Panc1 (cell line): ENCODE data around the gene ELK3. TPM values are rescaled to one million over a fixed set of nuclear protein-coding genes. Genes with fewer than 3 reads are reported as not detected.

ENCODE experiments used
- ATAC-seq: fragments of 200-7000 bp; cut with Tn5 transposase; 2 replicates; pipeline ENCODE4 v1.9.1; 2020; ENCODE audit warnings: mild to moderate bottlenecking, moderate library complexity
- BruUV-seq: library from RNA; stranded (reverse); fragments of 400-500 nt; replicated peaks from 2 replicates; lab custom pipeline; 2021; lab: Mats Ljungman, UMichigan
- CTCF ChIA-PET: fragments of 300-600 bp; sonication (Branson Sonifier 250); formaldehyde crosslinking; loops from one replicate; lab custom pipeline; 2022; ENCODE audit warnings: antibody characterized with exemption; lab: Charles Lee
- POLR2A ChIA-PET: fragments of 300-600 bp; sonication (Branson Sonifier 250); formaldehyde crosslinking; loops from one replicate; lab custom pipeline; 2022; ENCODE audit warnings: antibody characterized with exemption; lab: Charles Lee
- DNase-seq: peaks from one replicate; pipeline ENCODE4 v3.0.0-alpha.2; 2010; ENCODE audit warnings: low read depth, low spot score
- H3K27ac ChIP-seq: 2 replicates; pipeline ENCODE4 v1.5.1; 2011; ENCODE audit warnings: mild to moderate bottlenecking, low read length, inconsistent platforms
- H3K27me3 ChIP-seq: fragments of 200-500 bp; sonication (Bioruptor generic); 2 replicates; pipeline ENCODE4 v1.6.0; 2014; ENCODE audit warnings: low read length, inconsistent platforms; ENCODE audit not compliant: control insufficient read depth, insufficient read depth
- H3K36me3 ChIP-seq: fragments of 200-500 bp; sonication (Bioruptor generic); 2 replicates; pipeline ENCODE4 v1.5.1; 2014; ENCODE audit warnings: inconsistent platforms, mild to moderate bottlenecking, low read length, moderate library complexity; ENCODE audit not compliant: control insufficient read depth, insufficient read depth
- H3K4me1 ChIP-seq: 2 replicates; pipeline ENCODE4 v1.5.1; 2011; ENCODE audit warnings: inconsistent platforms, mild to moderate bottlenecking, low read length, moderate library complexity; ENCODE audit not compliant: control insufficient read depth, insufficient read depth
- H3K4me3 ChIP-seq, 2 experiments: 2 replicates each; pipeline ENCODE4 v1.5.1; 2011 to 2012; ENCODE audit warnings: low read depth in 2 of 2, low read length in 2 of 2, mild to moderate bottlenecking in 2 of 2, inconsistent platforms in 1 of 2, moderate library complexity in 1 of 2
- H3K9me3 ChIP-seq: fragments of 200-500 bp; sonication (Bioruptor generic); 2 replicates; pipeline ENCODE4 v1.5.1; 2014; ENCODE audit warnings: low read depth, mild to moderate bottlenecking, inconsistent platforms, low read length, moderate library complexity; ENCODE audit not compliant: control insufficient read depth, insufficient read depth
- POLR2AphosphoS5 ChIP-seq: IDR thresholded peaks from 2 replicates; pipeline ENCODE4 v1.6.1; 2012; ENCODE audit warnings: mild to moderate bottlenecking, low read depth, low read length, moderate library complexity
- REST ChIP-seq, 2 experiments: IDR thresholded peaks; 2 replicates each; pipeline ENCODE4 v1.6.1; 2011 to 2012; ENCODE audit warnings: low read depth in 2 of 2, control low read depth in 1 of 2, low read length in 1 of 2, mild to moderate bottlenecking in 1 of 2, moderate library complexity in 1 of 2; ENCODE audit not compliant: insufficient read depth in 1 of 2
- SIN3A ChIP-seq: IDR thresholded peaks from 2 replicates; pipeline ENCODE4 v1.6.1; 2012; ENCODE audit warnings: low read depth, mild to moderate bottlenecking, low read length, moderate library complexity, borderline replicate concordance; ENCODE audit not compliant: insufficient read depth
- TCF7L2 ChIP-seq: IDR thresholded peaks from 2 replicates; pipeline ENCODE4 v1.6.1; 2011; ENCODE audit warnings: mild to moderate bottlenecking, low read depth, low read length, inconsistent platforms
- in situ Hi-C: cut with HindIII; loops from 2 replicates; pipeline ENCODE4 v1.10.0; 2016; ENCODE audit warnings: low sequenced_read_pairs, low pct_unique_long_range_greater_than_20kb
- intact Hi-C: fragments of 100-400 bp; cut with micrococcal nuclease; formaldehyde crosslinking; loops from one replicate; pipeline ENCODE4 v1.10.0; 2022; ENCODE audit not compliant: unreplicated experiment
- total RNA-seq: library from RNA; stranded (reverse); gene quantifications from one replicate; pipeline ENCODE4 v1.2.1, GENCODE V29; 2021; ENCODE audit not compliant: unreplicated experiment
- TF ChIP-seq, protein P1 (sequence below): fragments of 450-650 bp; IDR thresholded peaks from 2 replicates; pipeline ENCODE4 v1.5.1; 2017; ENCODE audit warnings: mild to moderate bottlenecking

The ELK3 gene
- total RNA-seq, 1 experiment from 2014 or later = 25.1 TPM

- H3K27ac ChIP-seq = peak overlapping the region; percentile 81
- in situ Hi-C loops = no loop called here
- BruUV-seq = no TSS peak
- DNase-seq = no peak
- TF ChIP-seq REST (IDR thresholded peaks at IDR 0.05; ENCODE audit: insufficient read depth in 1 of 2, low read depth in 2 of 2, low read length in 1 of 2) = no peak
- no peak for TF ChIP-seq TCF7L2
- peak overlapping the region; percentile 82 to 91 for H3K4me3 ChIP-seq
- CTCF ChIA-PET = interaction anchor here (1.2 kb wide), 1 partner anchor 19 kb away, joined by 5 read pairs; no protein-coding TSS in a partner anchor
- POLR2A ChIA-PET = no interaction called here
- ATAC-seq = peak; percentile 44
- intact Hi-C loops = no loop called here
- peaks cover 32% of the 10 kb centered on the region for H3K4me1 ChIP-seq
- no peaks in the 10 kb centered on the region for H3K27me3 ChIP-seq
- H3K36me3 ChIP-seq = no peaks in the 10 kb centered on the region; the same call in 1 of the 2 replicates
- no peaks in the 10 kb centered on the region for H3K9me3 ChIP-seq
Measured at GRCh38 chr12:96195845-96196451, 1.8 kb downstream of the ELK3 start.

DNA sequence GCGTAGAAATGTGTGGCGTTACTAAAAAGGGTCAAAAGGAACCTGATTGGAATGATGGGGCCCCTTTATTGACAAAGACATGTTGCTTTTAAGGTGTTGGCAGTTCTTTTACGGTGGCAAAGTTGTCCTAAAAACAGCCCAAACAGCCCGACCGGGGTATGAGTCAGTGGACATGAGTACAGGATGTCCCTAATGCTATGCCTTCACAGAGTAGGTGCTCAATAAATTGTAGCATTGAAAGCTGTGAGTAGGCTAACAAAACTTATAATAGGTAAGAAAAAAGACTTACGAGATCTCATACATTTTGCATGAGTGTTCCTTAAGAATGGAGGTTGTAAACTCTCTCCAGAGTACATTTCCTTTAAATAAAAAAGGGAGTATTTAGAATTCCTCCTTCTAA is 2.6 kb downstream of the ELK3 start:
- TSS peak; percentile 62 for BruUV-seq
- ChIA-PET POLR2A (interaction anchor here (0.6 kb wide), 1 partner anchor 178 kb away, joined by 3 read pairs; no protein-coding TSS in a partner anchor), CTCF (no interaction called here)
- in situ Hi-C loops = no loop called here
- intact Hi-C loops = no loop called here
- Histone ChIP-seq H3K4me3 (peak overlapping the region; percentile 82 to 91), H3K27ac (peak overlapping the region; percentile 81), H3K4me1 (peaks cover 32% of the 10 kb centered on the region), H3K27me3 (no peaks in the 10 kb centered on the region), H3K9me3 (no peaks in the 10 kb centered on the region), H3K36me3 (no peaks in the 10 kb centered on the region; the same call in 1 of the 2 replicates)
- DNase-seq = no peak
- no peak for ATAC-seq
- TF ChIP-seq REST (IDR thresholded peaks at IDR 0.05; ENCODE audit: insufficient read depth in 1 of 2, low read depth in 2 of 2, low read length in 1 of 2) = no peak
- TF ChIP-seq TCF7L2 = no peak
- TF ChIP-seq, protein P1, sequence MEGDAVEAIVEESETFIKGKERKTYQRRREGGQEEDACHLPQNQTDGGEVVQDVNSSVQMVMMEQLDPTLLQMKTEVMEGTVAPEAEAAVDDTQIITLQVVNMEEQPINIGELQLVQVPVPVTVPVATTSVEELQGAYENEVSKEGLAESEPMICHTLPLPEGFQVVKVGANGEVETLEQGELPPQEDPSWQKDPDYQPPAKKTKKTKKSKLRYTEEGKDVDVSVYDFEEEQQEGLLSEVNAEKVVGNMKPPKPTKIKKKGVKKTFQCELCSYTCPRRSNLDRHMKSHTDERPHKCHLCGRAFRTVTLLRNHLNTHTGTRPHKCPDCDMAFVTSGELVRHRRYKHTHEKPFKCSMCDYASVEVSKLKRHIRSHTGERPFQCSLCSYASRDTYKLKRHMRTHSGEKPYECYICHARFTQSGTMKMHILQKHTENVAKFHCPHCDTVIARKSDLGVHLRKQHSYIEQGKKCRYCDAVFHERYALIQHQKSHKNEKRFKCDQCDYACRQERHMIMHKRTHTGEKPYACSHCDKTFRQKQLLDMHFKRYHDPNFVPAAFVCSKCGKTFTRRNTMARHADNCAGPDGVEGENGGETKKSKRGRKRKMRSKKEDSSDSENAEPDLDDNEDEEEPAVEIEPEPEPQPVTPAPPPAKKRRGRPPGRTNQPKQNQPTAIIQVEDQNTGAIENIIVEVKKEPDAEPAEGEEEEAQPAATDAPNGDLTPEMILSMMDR = no peak
- TF ChIP-seq POLR2AphosphoS5 = no peak
- TF ChIP-seq SIN3A = no peak
